ENCODE data around the gene RASL11B.

GRCh38 chr4:52915730-52916300 lies 53.7 kb downstream of the RASL11B start:
- TF ChIP-seq CTCF (conservative IDR thresholded peaks at IDR 0.05; ENCODE audit: low read length) (no peak), EZH2phosphoT487 (IDR thresholded peaks at IDR 0.05; ENCODE audit: borderline replicate concordance, low read depth, low read length) (no peak)

Data from OCI-LY7 (cell line).